ENCODE measurements around the gene SAP30BP.
A peak's percentile ranks its signal among the peaks of the same experiment; 100 is the strongest.

Gene SAP30BP

GRCh38 chr17:75689441-75689873 lies 22.3 kb downstream of the SAP30BP start:
- peaks cover 11% of the 10 kb centered on the region; the same call in 1 of the 2 replicates for H3K4me1 ChIP-seq
- H3K36me3 ChIP-seq: peaks cover 8% of the 10 kb centered on the region
- H3K27me3 ChIP-seq: no peaks in the 10 kb centered on the region
- no peak overlapping the region for H3K4me3 ChIP-seq (ENCODE audit: low read depth, low read length)
- no peak for TF ChIP-seq CTCF (IDR thresholded peaks at IDR 0.05; ENCODE audit: low read depth, low read length)
- no peaks in the 10 kb centered on the region for H3K9me3 ChIP-seq
- no peak for DNase-seq

GRCh38 chr17:75691371-75691791 lies 24.2 kb downstream of the SAP30BP start:
- DNase-seq: no peak
- peaks cover 11% of the 10 kb centered on the region; the same call in 1 of the 2 replicates for H3K4me1 ChIP-seq
- no peak for TF ChIP-seq CTCF (IDR thresholded peaks at IDR 0.05; ENCODE audit: low read depth, low read length)
- H3K36me3 ChIP-seq: peaks cover 18% of the 10 kb centered on the region
- H3K9me3 ChIP-seq: no peaks in the 10 kb centered on the region
- no peak overlapping the region for H3K4me3 ChIP-seq (ENCODE audit: low read depth, low read length)
- H3K27me3 ChIP-seq: no peaks in the 10 kb centered on the region

- no peak for DNase-seq
- H3K4me1 ChIP-seq: peaks cover 11% of the 10 kb centered on the region; the same call in 1 of the 2 replicates
- TF ChIP-seq CTCF (IDR thresholded peaks at IDR 0.05; ENCODE audit: low read depth, low read length): no peak
- H3K4me3 ChIP-seq (ENCODE audit: low read depth, low read length): no peak overlapping the region
- no peaks in the 10 kb centered on the region for H3K27me3 ChIP-seq
- H3K9me3 ChIP-seq: no peaks in the 10 kb centered on the region
- H3K36me3 ChIP-seq: peaks cover 20% of the 10 kb centered on the region
These were observed 24.9 kb downstream of the SAP30BP start for GRCh38 chr17:75691801-75692626.

- no peak overlapping the region for H3K4me3 ChIP-seq (ENCODE audit: low read depth, low read length)
- peaks cover 26% of the 10 kb centered on the region for H3K36me3 ChIP-seq
- H3K4me1 ChIP-seq: peaks cover 11% of the 10 kb centered on the region; the same call in 1 of the 2 replicates
- DNase-seq: no peak
- no peak for TF ChIP-seq CTCF (IDR thresholded peaks at IDR 0.05; ENCODE audit: low read depth, low read length)
- no peaks in the 10 kb centered on the region for H3K9me3 ChIP-seq
- no peaks in the 10 kb centered on the region for H3K27me3 ChIP-seq
These were observed 25.8 kb downstream of the SAP30BP start for GRCh38 chr17:75692976-75693375.

GRCh38 chr17:75693500-75694481 lies 26.7 kb downstream of the SAP30BP start:
- DNase-seq: peak; percentile 91
- peaks cover 11% of the 10 kb centered on the region; the same call in 1 of the 2 replicates for H3K4me1 ChIP-seq
- H3K27me3 ChIP-seq: no peaks in the 10 kb centered on the region
- no peaks in the 10 kb centered on the region for H3K9me3 ChIP-seq
- H3K36me3 ChIP-seq: peaks cover 27% of the 10 kb centered on the region
- H3K4me3 ChIP-seq (ENCODE audit: low read depth, low read length): no peak overlapping the region
- peak; percentile 17; the same call in 1 of the 2 replicates for TF ChIP-seq CTCF (IDR thresholded peaks at IDR 0.05; ENCODE audit: low read depth, low read length)

All from BE2C (cell line).